ENCODE results near the gene RAB8B.
"Not testable (repeated sequence)": the region's sequence is repeated elsewhere in the genome, so short reads cannot be mapped to it uniquely, and the experiment has no call there.

RAB8B gene

DNA sequence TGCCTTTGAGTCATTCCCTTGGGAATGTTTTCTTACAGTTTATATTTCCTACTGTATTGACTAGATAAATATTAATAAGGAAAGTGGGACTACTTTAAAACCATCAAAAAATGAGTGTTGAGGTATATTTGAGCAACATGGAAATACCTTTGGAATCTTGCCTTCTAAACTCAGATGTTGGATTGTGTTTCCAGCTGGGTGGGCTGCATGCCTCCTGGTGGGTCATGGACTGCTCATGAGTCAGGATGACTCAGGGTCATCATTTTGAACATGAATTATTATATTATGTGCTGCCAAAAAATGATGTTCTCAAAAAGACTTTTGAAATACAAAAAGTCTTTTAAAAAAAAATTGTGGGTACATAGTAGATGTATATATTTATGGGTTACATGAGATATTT is 46.9 kb downstream of the RAB8B start:
- H3K4me3 ChIP-seq (ENCODE audit: low read depth, low read length) = no peak overlapping the region
- no peak for TF ChIP-seq ZNF621 (tag by site-specific recombination; IDR thresholded peaks at IDR 0.05)
- no peak for TF ChIP-seq ZNF76 (tag by site-specific recombination; IDR thresholded peaks at IDR 0.05; ENCODE audit: borderline replicate concordance, low read depth)
- TF ChIP-seq, protein P1, sequence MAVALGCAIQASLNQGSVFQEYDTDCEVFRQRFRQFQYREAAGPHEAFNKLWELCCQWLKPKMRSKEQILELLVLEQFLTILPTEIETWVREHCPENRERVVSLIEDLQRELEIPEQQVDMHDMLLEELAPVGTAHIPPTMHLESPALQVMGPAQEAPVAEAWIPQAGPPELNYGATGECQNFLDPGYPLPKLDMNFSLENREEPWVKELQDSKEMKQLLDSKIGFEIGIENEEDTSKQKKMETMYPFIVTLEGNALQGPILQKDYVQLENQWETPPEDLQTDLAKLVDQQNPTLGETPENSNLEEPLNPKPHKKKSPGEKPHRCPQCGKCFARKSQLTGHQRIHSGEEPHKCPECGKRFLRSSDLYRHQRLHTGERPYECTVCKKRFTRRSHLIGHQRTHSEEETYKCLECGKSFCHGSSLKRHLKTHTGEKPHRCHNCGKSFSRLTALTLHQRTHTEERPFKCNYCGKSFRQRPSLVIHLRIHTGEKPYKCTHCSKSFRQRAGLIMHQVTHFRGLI (tag by site-specific recombination; IDR thresholded peaks at IDR 0.05) = no peak
- no peak for TF ChIP-seq ZNF121 (tag by site-specific recombination; IDR thresholded peaks at IDR 0.05)
- TF ChIP-seq, protein P2, sequence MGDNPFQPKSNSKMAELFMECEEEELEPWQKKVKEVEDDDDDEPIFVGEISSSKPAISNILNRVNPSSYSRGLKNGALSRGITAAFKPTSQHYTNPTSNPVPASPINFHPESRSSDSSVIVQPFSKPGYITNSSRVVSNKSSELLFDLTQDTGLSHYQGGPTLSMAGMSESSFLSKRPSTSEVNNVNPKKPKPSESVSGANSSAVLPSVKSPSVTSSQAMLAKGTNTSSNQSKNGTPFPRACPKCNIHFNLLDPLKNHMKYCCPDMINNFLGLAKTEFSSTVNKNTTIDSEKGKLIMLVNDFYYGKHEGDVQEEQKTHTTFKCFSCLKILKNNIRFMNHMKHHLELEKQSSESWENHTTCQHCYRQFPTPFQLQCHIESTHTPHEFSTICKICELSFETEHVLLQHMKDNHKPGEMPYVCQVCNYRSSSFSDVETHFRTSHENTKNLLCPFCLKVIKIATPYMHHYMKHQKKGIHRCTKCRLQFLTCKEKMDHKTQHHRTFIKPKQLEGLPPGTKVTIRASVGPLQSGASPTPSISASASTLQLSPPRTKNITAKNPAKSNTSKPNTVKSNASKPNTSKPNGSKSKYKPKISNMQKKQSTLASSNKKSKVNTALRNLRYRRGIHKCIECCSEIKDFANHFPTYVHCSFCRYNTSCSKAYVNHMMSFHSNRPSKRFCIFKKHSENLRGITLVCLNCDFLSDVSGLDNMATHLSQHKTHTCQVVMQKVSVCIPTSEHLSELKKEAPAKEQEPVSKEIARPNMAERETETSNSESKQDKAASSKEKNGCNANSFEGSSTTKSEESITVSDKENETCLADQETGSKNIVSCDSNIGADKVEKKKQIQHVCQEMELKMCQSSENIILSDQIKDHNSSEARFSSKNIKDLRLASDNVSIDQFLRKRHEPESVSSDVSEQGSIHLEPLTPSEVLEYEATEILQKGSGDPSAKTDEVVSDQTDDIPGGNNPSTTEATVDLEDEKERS (tag by site-specific recombination; IDR thresholded peaks at IDR 0.05) = no peak
- no peak for TF ChIP-seq ZFP41 (tag by site-specific recombination; IDR thresholded peaks at IDR 0.05; ENCODE audit: borderline replicate concordance)
- TF ChIP-seq, protein P3, sequence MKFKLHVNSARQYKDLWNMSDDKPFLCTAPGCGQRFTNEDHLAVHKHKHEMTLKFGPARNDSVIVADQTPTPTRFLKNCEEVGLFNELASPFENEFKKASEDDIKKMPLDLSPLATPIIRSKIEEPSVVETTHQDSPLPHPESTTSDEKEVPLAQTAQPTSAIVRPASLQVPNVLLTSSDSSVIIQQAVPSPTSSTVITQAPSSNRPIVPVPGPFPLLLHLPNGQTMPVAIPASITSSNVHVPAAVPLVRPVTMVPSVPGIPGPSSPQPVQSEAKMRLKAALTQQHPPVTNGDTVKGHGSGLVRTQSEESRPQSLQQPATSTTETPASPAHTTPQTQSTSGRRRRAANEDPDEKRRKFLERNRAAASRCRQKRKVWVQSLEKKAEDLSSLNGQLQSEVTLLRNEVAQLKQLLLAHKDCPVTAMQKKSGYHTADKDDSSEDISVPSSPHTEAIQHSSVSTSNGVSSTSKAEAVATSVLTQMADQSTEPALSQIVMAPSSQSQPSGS (tag by site-specific recombination; IDR thresholded peaks at IDR 0.05; ENCODE audit: low read depth) = no peak
- TF ChIP-seq, protein P4, sequence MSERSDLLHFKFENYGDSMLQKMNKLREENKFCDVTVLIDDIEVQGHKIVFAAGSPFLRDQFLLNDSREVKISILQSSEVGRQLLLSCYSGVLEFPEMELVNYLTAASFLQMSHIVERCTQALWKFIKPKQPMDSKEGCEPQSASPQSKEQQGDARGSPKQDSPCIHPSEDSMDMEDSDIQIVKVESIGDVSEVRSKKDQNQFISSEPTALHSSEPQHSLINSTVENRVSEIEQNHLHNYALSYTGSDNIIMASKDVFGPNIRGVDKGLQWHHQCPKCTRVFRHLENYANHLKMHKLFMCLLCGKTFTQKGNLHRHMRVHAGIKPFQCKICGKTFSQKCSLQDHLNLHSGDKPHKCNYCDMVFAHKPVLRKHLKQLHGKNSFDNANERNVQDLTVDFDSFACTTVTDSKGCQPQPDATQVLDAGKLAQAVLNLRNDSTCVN (tag by site-specific recombination; optimal IDR thresholded peaks at IDR 0.05) = no peak
- no peak for TF ChIP-seq ZNF23 (tag by site-specific recombination; IDR thresholded peaks at IDR 0.05; ENCODE audit: borderline replicate concordance)
- TF ChIP-seq, protein P5, sequence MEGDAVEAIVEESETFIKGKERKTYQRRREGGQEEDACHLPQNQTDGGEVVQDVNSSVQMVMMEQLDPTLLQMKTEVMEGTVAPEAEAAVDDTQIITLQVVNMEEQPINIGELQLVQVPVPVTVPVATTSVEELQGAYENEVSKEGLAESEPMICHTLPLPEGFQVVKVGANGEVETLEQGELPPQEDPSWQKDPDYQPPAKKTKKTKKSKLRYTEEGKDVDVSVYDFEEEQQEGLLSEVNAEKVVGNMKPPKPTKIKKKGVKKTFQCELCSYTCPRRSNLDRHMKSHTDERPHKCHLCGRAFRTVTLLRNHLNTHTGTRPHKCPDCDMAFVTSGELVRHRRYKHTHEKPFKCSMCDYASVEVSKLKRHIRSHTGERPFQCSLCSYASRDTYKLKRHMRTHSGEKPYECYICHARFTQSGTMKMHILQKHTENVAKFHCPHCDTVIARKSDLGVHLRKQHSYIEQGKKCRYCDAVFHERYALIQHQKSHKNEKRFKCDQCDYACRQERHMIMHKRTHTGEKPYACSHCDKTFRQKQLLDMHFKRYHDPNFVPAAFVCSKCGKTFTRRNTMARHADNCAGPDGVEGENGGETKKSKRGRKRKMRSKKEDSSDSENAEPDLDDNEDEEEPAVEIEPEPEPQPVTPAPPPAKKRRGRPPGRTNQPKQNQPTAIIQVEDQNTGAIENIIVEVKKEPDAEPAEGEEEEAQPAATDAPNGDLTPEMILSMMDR (tag by site-specific recombination; IDR thresholded peaks at IDR 0.05) = no peak
- no peak for TF ChIP-seq SCRT1 (tag by site-specific recombination; IDR thresholded peaks at IDR 0.05; ENCODE audit: borderline replicate concordance)
- TF ChIP-seq EGR2 (tag by site-specific recombination; IDR thresholded peaks at IDR 0.05; ENCODE audit: low read depth) = no peak
- no peak for TF ChIP-seq ZNF423 (tag by site-specific recombination; IDR thresholded peaks at IDR 0.05)
- no peak for TF ChIP-seq ZNF404 (tag by site-specific recombination; IDR thresholded peaks at IDR 0.05)
- TF ChIP-seq YY2 (tag by site-specific recombination; IDR thresholded peaks at IDR 0.05) = no peak
- TF ChIP-seq, protein P6, sequence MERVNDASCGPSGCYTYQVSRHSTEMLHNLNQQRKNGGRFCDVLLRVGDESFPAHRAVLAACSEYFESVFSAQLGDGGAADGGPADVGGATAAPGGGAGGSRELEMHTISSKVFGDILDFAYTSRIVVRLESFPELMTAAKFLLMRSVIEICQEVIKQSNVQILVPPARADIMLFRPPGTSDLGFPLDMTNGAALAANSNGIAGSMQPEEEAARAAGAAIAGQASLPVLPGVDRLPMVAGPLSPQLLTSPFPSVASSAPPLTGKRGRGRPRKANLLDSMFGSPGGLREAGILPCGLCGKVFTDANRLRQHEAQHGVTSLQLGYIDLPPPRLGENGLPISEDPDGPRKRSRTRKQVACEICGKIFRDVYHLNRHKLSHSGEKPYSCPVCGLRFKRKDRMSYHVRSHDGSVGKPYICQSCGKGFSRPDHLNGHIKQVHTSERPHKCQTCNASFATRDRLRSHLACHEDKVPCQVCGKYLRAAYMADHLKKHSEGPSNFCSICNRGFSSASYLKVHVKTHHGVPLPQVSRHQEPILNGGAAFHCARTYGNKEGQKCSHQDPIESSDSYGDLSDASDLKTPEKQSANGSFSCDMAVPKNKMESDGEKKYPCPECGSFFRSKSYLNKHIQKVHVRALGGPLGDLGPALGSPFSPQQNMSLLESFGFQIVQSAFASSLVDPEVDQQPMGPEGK (tag by site-specific recombination; IDR thresholded peaks at IDR 0.05) = no peak
- no peak for TF ChIP-seq ZNF324 (tag by site-specific recombination; IDR thresholded peaks at IDR 0.05)
- no peak for TF ChIP-seq ZNF48 (tag by site-specific recombination; IDR thresholded peaks at IDR 0.05)
- TF ChIP-seq ZNF138 (tag by site-specific recombination; IDR thresholded peaks at IDR 0.05; ENCODE audit: borderline replicate concordance) = no peak
- H3K4me1 ChIP-seq (ENCODE audit: control insufficient read depth, insufficient read depth, low read length) = no peaks in the 10 kb centered on the region; the same call in 1 of the 2 replicates
- H3K36me3 ChIP-seq (ENCODE audit: control insufficient read depth in 2 of 2, insufficient read depth in 1 of 2, low read length in 2 of 2) = no peaks in the 10 kb centered on the region
- ChIA-PET CTCF (no interaction called here), POLR2A (no interaction called here)
- no peaks in the 10 kb centered on the region for H3K9me3 ChIP-seq (ENCODE audit: control insufficient read depth, insufficient read depth, low read depth, low read length)
- H3K27ac ChIP-seq (ENCODE audit: extremely low read depth, low read depth, low read length) = no peak overlapping the region

DNA sequence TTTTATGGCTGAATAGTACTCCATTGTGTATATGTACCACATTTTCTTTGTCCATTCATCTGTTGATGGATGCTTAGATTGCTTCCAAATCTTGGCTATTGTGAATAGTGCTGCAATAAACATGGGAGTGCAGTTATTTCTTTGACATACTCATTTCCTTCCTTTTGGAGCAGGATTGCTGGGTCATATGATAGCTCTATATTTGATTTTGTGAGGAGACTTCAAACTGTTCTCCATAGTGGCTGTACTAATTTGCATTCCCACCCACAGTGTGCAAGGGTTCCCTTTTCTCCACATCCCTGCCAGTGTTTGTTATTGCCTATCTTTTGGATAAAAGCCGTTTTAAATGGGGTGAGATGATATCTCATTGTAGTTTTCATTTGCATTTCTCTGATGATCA is 47.7 kb downstream of the RAB8B start:
- H3K27ac ChIP-seq (ENCODE audit: extremely low read depth, low read depth, low read length); H3K4me3 ChIP-seq (ENCODE audit: low read depth, low read length); POLR2A ChIA-PET; CTCF ChIA-PET; H3K9me3 ChIP-seq (ENCODE audit: control insufficient read depth, insufficient read depth, low read depth, low read length); H3K4me1 ChIP-seq (ENCODE audit: control insufficient read depth, insufficient read depth, low read length); H3K36me3 ChIP-seq (ENCODE audit: control insufficient read depth in 2 of 2, insufficient read depth in 1 of 2, low read length in 2 of 2): not testable (repeated sequence)
